Measurements from ENCODE around the gene IRF2.

DNA sequence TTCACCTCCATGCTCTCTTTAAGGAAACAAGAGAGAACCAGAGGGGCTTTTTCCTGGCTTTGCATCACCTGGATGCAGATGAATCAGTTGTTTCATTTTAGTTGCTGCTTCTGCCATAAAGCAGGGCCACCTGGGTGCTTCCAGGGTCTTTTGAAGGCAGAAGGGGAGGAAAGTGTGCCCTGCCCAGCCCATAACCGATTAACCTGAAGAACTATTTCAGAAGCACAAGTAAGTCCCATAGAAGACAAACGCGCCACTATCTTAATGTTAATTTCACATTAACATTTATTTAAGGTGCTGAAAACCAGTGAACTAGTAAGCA is 32.1 kb downstream of the IRF2 start:
- TF ChIP-seq, protein P1, sequence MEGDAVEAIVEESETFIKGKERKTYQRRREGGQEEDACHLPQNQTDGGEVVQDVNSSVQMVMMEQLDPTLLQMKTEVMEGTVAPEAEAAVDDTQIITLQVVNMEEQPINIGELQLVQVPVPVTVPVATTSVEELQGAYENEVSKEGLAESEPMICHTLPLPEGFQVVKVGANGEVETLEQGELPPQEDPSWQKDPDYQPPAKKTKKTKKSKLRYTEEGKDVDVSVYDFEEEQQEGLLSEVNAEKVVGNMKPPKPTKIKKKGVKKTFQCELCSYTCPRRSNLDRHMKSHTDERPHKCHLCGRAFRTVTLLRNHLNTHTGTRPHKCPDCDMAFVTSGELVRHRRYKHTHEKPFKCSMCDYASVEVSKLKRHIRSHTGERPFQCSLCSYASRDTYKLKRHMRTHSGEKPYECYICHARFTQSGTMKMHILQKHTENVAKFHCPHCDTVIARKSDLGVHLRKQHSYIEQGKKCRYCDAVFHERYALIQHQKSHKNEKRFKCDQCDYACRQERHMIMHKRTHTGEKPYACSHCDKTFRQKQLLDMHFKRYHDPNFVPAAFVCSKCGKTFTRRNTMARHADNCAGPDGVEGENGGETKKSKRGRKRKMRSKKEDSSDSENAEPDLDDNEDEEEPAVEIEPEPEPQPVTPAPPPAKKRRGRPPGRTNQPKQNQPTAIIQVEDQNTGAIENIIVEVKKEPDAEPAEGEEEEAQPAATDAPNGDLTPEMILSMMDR (IDR thresholded peaks at IDR 0.05), result no peak
- TF ChIP-seq POLR2A (IDR thresholded peaks at IDR 0.05) (no peak), EP300 (IDR thresholded peaks at IDR 0.05) (no peak)
